Cardiac muscle cell (in vitro differentiated cells and primary cell): ENCODE results near the gene ADAM12. TPM values are rescaled to one million over a fixed set of nuclear protein-coding genes. Genes with fewer than 3 reads are reported as not detected.
A peak's percentile ranks its signal among the peaks of the same experiment; 100 is the strongest.

Experiments
- DNase-seq, 2 donors: peaks; one replicate each; pipeline versions ENCODE4 v3.0.0 to v3.0.0-alpha.2; 2010 to 2017; ENCODE audit warnings: low read depth in 1 of 2, low spot score in 1 of 2
- H3K27ac ChIP-seq: fragments of 200-600 bp; sonication (generic); 2 replicates; pipeline ENCODE4 v1.5.1; 2016
- H3K27me3 ChIP-seq: fragments of 200-600 bp; sonication (generic); 2 replicates; pipeline ENCODE4 v1.6.0; 2016; ENCODE audit warnings: control low read depth
- H3K36me3 ChIP-seq: fragments of 200-600 bp; sonication (generic); 2 replicates; pipeline ENCODE4 v1.5.1; 2016; ENCODE audit warnings: control low read depth
- H3K4me1 ChIP-seq: fragments of 200-600 bp; sonication (generic); 2 replicates; pipeline ENCODE4 v1.8.1; 2017; ENCODE audit warnings: low read depth, mild to moderate bottlenecking, mixed run types
- H3K4me3 ChIP-seq: fragments of 200-600 bp; sonication (generic); 2 replicates; pipeline ENCODE4 v1.5.1; 2016; ENCODE audit warnings: mild to moderate bottlenecking
- H3K9me3 ChIP-seq: fragments of 200-600 bp; sonication (generic); 2 replicates; pipeline ENCODE4 v1.5.1; 2017; ENCODE audit warnings: low read depth, mild to moderate bottlenecking, control low read depth
- CTCF ChIP-seq: IDR thresholded peaks from 2 replicates; pipeline ENCODE4 v1.5.1; 2012; ENCODE audit warnings: low read depth, mild to moderate bottlenecking, low read length
- polyA plus RNA-seq: library from polyadenylated mRNA; unstranded; fragments of >200 nt; fragmentation: Nextera tagmentation; extraction: Ambion mirVana; gene quantifications from 2 replicates; pipeline ENCODE4 v1.2.1, GENCODE V29; 2016
- total RNA-seq: library from RNA; depleted of rRNA; stranded (reverse); fragments of >200 nt; gene quantifications from 2 replicates; pipeline ENCODE4 v1.2.3, GENCODE V29; 2016

ADAM12 gene
- total and polyA plus RNA-seq, 2 experiments from 2014 or later: 0.18 to 1.1 TPM

- Histone ChIP-seq H3K4me1 (no peaks in the 10 kb centered on the region), H3K36me3 (no peaks in the 10 kb centered on the region), H3K27ac (no peak overlapping the region), H3K4me3 (no peak overlapping the region), H3K27me3 (no peaks in the 10 kb centered on the region), H3K9me3 (no peaks in the 10 kb centered on the region)
- TF ChIP-seq CTCF: no peak
- no peak for DNase-seq
These were observed 12.4 kb upstream of the ADAM12 start for GRCh38 chr10:126400641-126401040.

GRCh38 chr10:126398924-126399323 lies 10.6 kb upstream of the ADAM12 start:
- H3K27ac ChIP-seq: no peak overlapping the region

GRCh38 chr10:126398383-126398743 lies 10.1 kb upstream of the ADAM12 start:
- no peak for TF ChIP-seq CTCF
- Histone ChIP-seq H3K27ac (no peak overlapping the region), H3K4me3 (no peak overlapping the region), H3K27me3 (no peaks in the 10 kb centered on the region), H3K9me3 (no peaks in the 10 kb centered on the region), H3K36me3 (no peaks in the 10 kb centered on the region), H3K4me1 (no peaks in the 10 kb centered on the region)
- no peak for DNase-seq

More at GRCh38 chr10:126398924-126399323, 10.6 kb upstream of the ADAM12 start:
- Histone ChIP-seq H3K4me1 (no peaks in the 10 kb centered on the region), H3K4me3 (no peak overlapping the region), H3K27me3 (no peaks in the 10 kb centered on the region), H3K9me3 (no peaks in the 10 kb centered on the region), H3K36me3 (no peaks in the 10 kb centered on the region)
- TF ChIP-seq CTCF: no peak
- no peak for DNase-seq

- Histone ChIP-seq H3K9me3 (no peaks in the 10 kb centered on the region), H3K4me1 (no peaks in the 10 kb centered on the region), H3K36me3 (no peaks in the 10 kb centered on the region), H3K27me3 (no peaks in the 10 kb centered on the region), H3K4me3 (no peak overlapping the region), H3K27ac (no peak overlapping the region)
- DNase-seq: peak in 1 of 2 donors; percentile 95
- no peak for TF ChIP-seq CTCF
These were observed 9.5 kb upstream of the ADAM12 start for GRCh38 chr10:126397640-126398382.

- DNase-seq: no peak
- Histone ChIP-seq H3K27ac (no peak overlapping the region), H3K4me3 (no peak overlapping the region), H3K36me3 (no peaks in the 10 kb centered on the region), H3K4me1 (no peaks in the 10 kb centered on the region), H3K27me3 (no peaks in the 10 kb centered on the region), H3K9me3 (no peaks in the 10 kb centered on the region)
- TF ChIP-seq CTCF: no peak
These were observed 8.9 kb upstream of the ADAM12 start for GRCh38 chr10:126397156-126397555.
